Stimulated activated CD4-positive, alpha-beta T cell treated with anti-CD3 and anti-CD28 coated beads, Interleukin-12 subunit alpha, Interleukin-12 subunit beta, amount 100 ng/mL, for 4 hours (primary cell): ENCODE results near the gene PDPK1.
A peak's percentile ranks its signal among the peaks of the same experiment; 100 is the strongest.
"Not testable (repeated sequence)": the region's sequence is repeated elsewhere in the genome, so short reads cannot be mapped to it uniquely, and the experiment has no call there.

Source experiments
- DNase-seq: peaks from one replicate; pipeline ENCODE4 v3.0.0-alpha.2; 2020

The PDPK1 gene

GRCh38 chr16:2526135-2526534 is 11.7 kb upstream of the PDPK1 start:
- DNase-seq: no peak

- no peak for DNase-seq
These were observed 10.6 kb upstream of the PDPK1 start for GRCh38 chr16:2527071-2527783.

- DNase-seq: no peak
These were observed 10.1 kb upstream of the PDPK1 start for GRCh38 chr16:2527784-2528100.

- no peak for DNase-seq
These were observed 9.4 kb upstream of the PDPK1 start for GRCh38 chr16:2528161-2529060.

- no peak for DNase-seq
These were observed 8.5 kb upstream of the PDPK1 start for GRCh38 chr16:2529061-2529931.

GRCh38 chr16:2529961-2530628 is 7.7 kb upstream of the PDPK1 start:
- no peak for DNase-seq

GRCh38 chr16:2530629-2531318 is 7.0 kb upstream of the PDPK1 start:
- no peak for DNase-seq

- no peak for DNase-seq
These were observed 6.5 kb upstream of the PDPK1 start, which contains the start of gene CEMP1 for GRCh38 chr16:2531371-2531695. Gene CEMP1 (minus strand): TSS chr16:2531408. CDS start chr16:2531073, 335 bp downstream.

- DNase-seq: peak; percentile 96
These were observed 5.9 kb upstream of the PDPK1 start for GRCh38 chr16:2531696-2532493.

GRCh38 chr16:2532494-2533141 is 5.2 kb upstream of the PDPK1 start:
- DNase-seq: peak; percentile 42

- DNase-seq: not testable (repeated sequence)
These were observed 4.6 kb upstream of the PDPK1 start for GRCh38 chr16:2533142-2533755.

GRCh38 chr16:2533912-2534311 is 3.9 kb upstream of the PDPK1 start:
- no peak for DNase-seq

- DNase-seq: not testable (repeated sequence)
These were observed 3.5 kb upstream of the PDPK1 start for GRCh38 chr16:2534335-2534734.

GRCh38 chr16:2535625-2536013 is 2.2 kb upstream of the PDPK1 start:
- no peak for DNase-seq

- not testable (repeated sequence) for DNase-seq
These were observed 1.5 kb downstream of the PDPK1 start for GRCh38 chr16:2539192-2539844.

GRCh38 chr16:2539845-2540458 is 2.1 kb downstream of the PDPK1 start:
- not testable (repeated sequence) for DNase-seq

GRCh38 chr16:2540912-2541311 is 3.1 kb downstream of the PDPK1 start:
- DNase-seq: not testable (repeated sequence)

- DNase-seq: not testable (repeated sequence)
These were observed 3.6 kb downstream of the PDPK1 start for GRCh38 chr16:2541409-2541808.

- not testable (repeated sequence) for DNase-seq
These were observed 6.0 kb downstream of the PDPK1 start for GRCh38 chr16:2543771-2544170.
